Eye (tissue), 1 donor: Measurements from ENCODE around the gene CRYBG3.

Experiments used
- DNase-seq: peaks from one replicate; pipeline ENCODE4 v3.0.0-alpha.2; 2015

The CRYBG3 gene

DNA sequence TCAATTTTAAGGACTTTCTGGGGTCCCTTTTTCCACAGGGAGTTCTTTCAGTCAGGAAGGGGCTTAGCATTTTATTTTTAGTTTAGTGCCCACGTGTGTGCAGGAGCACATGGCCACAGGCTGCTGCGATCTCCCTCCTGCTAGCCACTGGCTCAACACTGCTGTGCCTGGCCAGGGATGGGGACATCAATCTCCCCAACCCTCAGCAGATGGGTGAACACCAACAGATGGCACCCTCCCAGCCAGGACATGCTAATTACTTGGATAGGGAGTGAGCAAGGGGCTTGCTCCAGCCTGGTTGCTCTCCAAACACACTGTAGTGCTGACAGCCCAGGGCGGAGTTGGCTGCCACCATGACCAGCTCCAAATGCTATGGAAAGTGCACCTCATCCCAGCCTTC lies 157.8 kb downstream of the CRYBG3 start:
- DNase-seq, result peak; percentile 30

- DNase-seq, result no peak
These were observed 160.1 kb downstream of the CRYBG3 start for GRCh38 chr3:97981886-97982285.

DNA sequence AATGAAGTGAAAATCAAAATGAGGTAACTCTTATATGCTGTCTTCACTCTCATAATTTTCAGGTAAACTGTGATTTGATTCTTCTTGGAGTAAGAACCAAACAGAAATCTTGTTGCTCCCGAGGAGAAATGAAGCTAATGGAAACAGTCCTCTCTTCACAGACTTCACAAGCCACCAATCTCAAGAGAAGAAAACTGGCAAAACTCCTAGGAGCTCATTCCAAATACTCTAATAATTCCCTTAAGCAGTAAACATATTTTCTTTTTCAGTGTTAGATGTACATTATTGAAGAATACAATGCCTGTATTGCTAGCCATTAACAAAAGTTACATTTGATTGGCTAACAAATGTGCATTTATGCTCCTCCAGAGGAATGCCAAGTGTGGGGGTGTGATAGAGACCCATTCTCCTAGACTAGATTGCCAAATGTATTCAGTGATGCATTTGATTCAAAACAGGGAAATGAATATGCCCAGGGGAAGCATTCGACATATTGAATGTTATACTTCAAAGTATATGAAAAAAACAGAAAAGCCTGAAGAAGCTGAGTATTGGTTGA lies 162.2 kb downstream of the CRYBG3 start:
- DNase-seq, result peak; percentile 55

- no peak for DNase-seq
These were observed 165.5 kb downstream of the CRYBG3 start for GRCh38 chr3:97987306-97987705.

- no peak for DNase-seq
These were observed 167.2 kb downstream of the CRYBG3 start for GRCh38 chr3:97988784-97989568.

DNA sequence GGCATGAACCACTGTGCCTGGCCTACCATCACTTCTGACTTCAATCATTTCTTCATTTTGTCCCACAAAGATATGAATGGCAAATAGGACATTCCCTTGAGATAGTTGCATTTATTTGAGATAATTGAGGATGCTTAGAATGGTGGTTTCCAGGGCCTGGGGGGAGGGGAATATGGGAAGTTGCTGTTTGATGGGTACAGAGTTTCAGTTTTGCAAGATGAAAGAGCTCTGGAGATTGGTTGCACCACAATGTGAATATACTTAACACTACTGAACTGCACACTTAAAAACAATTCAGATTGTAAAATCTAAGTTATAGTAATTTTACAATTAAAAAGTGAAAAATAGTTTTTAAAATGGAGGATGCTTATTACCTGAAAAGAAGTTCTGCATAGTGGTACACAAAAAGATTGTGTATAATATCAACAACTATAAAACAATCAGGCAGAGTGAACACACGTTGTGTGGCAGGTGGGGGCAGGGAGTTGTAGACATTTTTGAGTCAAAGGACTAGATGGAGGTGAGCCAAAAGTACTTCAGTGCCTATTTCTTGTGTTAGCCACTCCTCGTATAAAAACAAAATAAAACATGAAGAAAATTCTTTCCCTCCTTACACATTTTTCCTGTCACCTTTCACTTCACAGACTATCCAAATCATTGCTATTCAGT lies 168.9 kb downstream of the CRYBG3 start:
- DNase-seq, result no peak

- DNase-seq, result no peak
These were observed 169.5 kb downstream of the CRYBG3 start for GRCh38 chr3:97991293-97991682.

DNA sequence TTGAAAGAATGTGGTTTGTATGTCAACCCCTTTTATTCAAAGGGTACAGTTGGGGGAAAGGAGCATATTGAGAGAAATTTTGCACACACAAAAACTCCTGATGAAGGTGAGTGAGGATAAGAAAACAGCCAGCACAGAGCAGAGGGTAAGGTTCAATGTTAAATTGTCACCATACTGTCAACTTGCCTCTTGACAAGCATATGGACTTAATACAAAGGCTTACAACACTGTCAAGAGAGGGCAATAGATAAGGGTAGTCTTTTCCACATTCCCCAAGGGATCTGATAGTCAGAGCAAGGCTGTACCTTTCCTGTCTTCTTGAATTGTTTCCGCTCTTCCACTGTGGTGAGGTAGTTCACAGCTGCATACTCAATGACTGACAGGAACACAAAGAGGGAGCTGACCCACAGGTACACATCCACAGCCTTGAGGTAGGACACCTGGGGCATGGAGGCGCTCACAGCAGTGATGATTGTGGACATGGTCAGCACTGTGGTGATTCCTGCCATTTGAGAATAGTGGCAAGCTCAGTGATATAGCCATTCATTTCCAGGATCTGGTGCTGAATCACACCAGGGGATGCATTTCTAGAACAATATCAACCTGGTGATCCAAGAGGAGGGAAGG lies 170.8 kb downstream of the CRYBG3 start:
- DNase-seq, result no peak

GRCh38 chr3:97993526-97993925 lies 171.7 kb downstream of the CRYBG3 start:
- no peak for DNase-seq

GRCh38 chr3:97994328-97994945 lies 172.6 kb downstream of the CRYBG3 start:
- no peak for DNase-seq
